PC-9 (cell line): ENCODE results near the gene FAM163A.

ENCODE experiments used
- CTCF ChIP-seq: fragments of 200-600 bp; sonication (generic); conservative IDR thresholded peaks from 2 replicates; pipeline ENCODE4 v1.6.1; 2017; ENCODE audit warnings: mixed run types, antibody characterized with exemption, mild to moderate bottlenecking, moderate library complexity
- EZH2 ChIP-seq: fragments of 200-600 bp; sonication (generic); IDR thresholded peaks from 2 replicates; pipeline ENCODE4 v1.8.0; 2017; ENCODE audit warnings: antibody characterized with exemption, low read depth

GRCh38 chr1:179840107-179840506, 97.0 kb downstream of the FAM163A start:
- TF ChIP-seq EZH2 = no peak
- no peak for TF ChIP-seq CTCF
